HG03520 (cell line): ENCODE results near the gene IFT172.
A peak's percentile ranks its signal among the peaks of the same experiment; 100 is the strongest.
"Not testable (repeated sequence)": the region's sequence is repeated elsewhere in the genome, so short reads cannot be mapped to it uniquely, and the experiment has no call there.

Experiments
- ATAC-seq: cut with Tn5 transposase; IDR thresholded peaks from one replicate; pipeline ENCODE4 v1.9.1; 2021; ENCODE audit warnings: mild to moderate bottlenecking, moderate library complexity; ENCODE audit not compliant: unreplicated experiment

IFT172 gene

DNA sequence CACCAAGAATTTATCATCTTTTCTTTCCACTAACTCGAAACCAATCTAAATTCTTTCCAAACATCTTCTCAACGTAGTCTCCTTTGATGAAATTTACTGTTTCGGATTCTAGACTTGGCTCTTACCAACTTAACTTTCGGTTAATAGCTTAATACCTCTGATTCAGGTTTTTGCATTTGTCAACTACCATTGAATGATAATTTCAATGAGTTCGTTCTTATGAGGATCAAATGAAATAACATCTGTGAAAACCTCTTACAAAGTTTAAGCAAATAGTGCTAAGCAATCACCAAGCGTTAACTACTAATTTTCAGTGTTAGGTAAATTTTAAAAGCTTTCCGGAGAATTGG lies 61.7 kb downstream of the IFT172 start:
- no peak for ATAC-seq

DNA sequence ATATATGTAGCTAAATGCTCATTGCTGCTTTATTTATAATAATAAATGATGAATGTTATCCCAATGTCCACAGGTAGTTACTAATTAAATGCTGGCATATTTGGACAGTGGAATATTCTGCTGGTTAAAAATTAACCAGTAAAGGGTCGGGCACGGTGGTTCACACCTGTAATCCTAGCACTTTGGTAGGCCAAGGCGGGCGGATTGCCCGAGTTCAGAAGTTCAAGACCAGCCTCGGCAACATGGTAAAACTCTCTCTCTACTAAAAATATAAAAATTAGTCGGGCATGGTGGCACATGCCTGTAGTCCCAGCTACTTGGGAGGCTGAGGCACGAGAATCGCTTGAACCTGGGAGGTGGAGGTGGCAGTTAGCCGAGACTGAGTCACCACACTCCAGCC lies 64.5 kb downstream of the IFT172 start:
- not testable (repeated sequence) for ATAC-seq

DNA sequence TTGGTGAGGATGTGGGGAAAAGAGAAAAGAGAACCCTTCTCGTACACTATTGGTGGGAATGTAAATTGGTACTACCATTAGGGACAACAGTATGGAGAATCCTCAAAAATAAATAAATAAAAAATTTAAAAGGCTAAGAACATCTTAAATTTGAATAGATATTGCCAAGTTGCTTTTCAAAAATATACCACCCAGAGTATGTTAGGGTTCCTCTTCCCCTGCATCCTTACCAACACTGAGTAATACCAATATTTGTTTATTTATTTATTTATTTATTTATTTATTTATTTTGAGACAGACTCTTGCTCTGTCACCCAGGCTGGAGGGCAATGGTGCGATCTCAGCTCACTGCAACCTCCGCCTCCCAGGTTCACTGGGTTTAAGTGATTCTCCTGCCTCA lies 66.6 kb downstream of the IFT172 start:
- no peak for ATAC-seq

DNA sequence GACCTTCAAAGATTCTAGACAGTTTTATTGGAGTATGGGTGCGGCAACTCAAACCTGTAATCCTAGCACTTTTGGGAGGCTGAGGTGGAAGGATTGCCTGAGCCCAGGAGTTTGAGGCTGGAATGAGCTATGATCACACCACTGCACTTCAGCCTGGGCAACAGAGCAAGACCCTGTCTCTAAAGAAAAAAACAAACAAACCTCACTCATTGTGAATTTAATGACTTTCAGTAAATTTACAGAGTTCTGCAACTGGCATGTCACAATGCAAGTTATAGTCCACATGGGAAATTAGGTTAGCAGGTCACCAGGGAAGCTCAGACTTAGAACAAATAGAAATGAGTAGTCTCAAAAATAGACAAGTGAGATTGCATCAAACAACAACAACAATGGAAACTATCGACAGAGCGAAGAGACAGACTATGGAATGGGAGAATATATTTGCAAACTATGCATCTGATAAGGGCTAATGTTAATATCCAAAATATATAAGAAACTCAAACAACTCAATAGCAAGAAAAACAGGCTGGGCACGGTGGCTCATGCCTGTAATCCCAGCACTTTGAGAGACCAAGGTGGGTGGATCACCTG lies 67.8 kb downstream of the IFT172 start:
- ATAC-seq: no peak

DNA sequence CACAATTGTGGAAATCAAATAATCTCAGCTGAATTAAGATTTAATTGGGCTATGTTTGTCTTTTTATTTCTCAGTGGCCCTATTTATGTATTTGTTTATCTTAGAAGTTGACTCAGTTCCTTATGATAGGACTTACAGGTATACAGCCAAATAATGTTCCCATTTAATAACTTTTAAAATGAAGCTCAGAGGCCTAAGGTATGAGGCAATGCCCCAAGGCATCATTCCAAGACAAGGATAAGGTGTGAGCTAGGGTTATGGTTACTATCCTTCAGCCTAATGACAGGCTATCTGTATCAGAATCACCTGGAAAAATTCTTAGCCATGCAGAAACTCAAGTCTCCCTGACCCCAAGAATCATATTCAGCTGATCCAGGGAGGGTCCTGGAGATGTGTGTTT lies 68.5 kb downstream of the IFT172 start:
- no peak for ATAC-seq

DNA sequence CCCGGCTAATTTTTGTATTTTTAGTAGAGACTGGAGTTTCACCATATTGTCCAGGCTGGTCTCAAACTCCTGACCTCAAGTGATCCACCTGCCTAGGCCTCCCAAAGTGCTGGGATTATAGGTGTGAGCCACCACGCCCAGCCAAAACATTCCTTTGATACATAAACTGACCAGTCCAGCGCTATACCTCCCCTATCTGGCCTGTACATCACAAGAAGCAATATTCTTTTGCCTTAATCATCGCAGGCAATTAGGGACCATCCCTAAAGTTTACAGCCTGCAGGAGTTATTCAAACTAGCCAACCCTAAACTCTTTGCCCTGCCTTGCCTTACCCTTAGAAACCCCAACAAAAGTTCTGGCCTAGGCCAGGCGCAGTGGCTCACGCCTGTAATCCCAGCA lies 73.4 kb downstream of the IFT172 start:
- no peak for ATAC-seq

DNA sequence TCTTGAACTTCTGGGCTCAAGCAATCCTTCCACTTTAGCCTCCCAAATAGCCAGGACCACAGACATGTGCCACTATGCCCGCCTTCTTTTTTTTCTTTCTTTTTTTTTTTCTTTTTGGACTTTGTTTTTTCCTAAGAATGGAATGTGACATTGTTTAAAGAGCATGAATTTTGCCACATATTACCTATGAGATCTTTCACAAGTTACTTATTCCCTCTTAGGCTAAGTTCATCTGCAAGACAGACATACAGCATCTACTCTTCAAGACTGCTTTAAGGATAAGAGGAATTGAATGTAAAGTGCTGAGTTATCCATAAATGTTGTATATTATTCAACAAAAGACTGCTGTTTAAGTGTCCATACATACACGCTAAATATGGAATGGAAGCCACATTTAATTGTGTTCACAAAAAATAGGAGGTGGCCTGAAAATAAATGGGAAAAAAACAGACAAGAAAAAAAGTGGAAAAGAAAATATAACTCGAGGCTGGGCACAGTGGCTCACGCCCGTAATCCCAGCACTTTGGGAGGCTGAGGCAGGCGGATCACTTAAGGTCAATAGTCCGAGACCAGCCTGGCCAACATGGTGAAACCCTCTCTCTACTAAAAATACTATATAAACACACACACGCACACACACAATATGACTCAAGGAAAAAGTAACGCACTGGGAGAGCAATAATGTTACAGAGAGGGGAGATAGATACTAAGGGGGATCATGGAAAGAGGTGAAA lies 77.0 kb downstream of the IFT172 start:
- ATAC-seq: no peak

DNA sequence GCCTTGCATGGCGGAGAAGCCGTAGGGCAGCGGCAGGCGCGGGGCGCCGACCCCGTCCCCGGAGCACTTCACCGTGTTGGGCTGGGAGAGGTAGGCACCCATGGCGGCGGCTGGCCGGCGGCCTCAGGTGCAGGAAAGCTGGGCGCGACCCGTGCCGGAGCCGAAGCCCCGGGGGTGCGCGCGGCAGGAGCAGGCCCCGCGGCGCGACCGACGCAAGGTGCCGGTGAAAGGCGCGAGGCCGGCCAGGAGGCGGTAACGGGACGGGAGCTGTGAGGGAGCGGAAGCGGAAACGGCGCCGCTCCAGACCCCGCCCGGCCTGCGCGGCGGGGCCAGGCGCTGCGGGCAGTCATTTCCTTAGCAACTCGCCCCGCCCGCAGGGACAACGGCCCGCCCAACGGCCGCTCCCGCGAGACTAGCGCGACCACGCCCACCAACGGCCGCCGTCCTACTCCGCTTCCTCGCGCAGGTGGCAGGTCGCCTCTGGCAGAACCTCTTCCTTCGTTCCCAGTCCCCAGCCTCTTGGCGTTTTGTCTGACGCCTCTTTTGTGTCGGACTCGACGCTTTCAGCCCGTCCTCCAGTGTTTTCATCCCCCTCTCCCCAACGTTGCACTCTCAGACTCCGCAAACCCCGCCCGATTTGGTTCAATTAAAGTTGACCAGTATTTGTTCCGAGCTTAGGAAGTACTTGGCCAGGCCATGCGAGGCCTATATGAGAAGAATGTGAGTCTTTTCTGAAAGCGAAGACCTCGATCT lies 80.0 kb downstream of the IFT172 start, which contains the start of gene PPM1G:
TSS of gene PPM1G (minus strand) at position 271 of the 753 bp plus-strand sequence. CDS start at position 102, 169 bp downstream.
- ATAC-seq: peak; percentile 92

DNA sequence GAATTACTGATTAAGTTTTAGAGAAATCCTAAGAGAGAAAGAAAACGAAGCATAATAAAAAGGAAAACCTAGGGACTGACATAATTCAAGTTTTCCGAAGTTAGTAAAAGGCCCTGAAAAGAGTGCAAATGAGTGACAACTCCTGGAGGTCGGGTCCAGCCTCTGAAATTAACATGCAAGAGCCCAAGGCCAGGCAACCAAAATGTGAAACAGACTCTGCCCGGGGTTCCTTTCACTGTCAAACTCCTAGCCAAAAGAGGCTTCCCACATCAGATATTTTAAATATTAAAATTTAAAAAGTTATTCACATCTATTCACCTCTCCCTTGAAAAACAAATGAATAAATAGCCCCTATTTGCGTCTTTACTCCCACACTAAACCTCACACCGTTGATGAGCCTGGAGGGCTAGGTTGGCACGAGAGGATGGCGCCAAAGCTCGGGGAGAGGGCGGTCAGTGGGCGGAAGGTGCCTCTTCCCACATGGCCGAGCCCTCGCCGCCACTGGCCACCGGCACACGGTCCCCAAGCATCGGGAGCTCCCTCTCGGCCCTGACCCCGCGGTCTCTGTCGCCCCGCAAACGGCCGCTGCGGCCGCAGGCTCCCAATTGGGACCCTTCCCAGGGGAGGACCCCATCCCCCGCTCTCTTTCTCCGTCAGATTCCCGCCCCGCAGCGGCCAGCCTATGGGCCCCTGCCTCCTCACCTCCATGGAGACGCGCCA lies 80.8 kb downstream of the IFT172 start:
- no peak for ATAC-seq

DNA sequence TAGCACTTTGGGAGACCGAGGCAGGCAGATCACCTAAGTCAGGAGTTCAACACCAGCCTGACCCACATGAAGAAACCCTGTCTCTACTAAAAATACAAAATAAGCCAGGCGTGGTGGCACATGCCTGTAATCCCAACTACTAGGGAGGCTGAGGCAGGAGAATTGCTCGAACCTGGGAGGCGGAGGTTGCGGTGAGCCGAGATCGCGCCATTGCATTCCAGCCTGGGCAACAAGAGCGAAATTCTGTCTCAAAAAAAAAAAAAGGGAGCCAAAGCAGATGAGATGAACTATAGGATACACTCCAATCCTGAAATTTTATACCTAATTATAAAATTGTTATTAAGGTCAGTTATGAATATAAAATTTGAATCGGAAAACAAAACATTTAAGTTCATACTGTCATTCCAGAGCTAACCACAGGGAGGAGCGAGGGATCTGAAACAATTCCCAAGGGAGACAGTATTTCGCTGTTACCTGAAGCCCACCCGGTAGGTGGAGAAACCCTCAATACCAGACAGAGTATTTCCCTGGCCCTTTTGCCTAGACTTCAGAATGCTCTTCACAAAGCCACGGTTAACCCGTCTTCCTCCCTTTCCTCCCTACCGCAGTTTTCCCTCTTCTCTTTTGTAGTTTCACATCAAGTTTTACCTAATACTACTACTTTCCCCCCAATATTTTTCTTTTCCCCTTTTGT lies 81.6 kb downstream of the IFT172 start:
- ATAC-seq: no peak

DNA sequence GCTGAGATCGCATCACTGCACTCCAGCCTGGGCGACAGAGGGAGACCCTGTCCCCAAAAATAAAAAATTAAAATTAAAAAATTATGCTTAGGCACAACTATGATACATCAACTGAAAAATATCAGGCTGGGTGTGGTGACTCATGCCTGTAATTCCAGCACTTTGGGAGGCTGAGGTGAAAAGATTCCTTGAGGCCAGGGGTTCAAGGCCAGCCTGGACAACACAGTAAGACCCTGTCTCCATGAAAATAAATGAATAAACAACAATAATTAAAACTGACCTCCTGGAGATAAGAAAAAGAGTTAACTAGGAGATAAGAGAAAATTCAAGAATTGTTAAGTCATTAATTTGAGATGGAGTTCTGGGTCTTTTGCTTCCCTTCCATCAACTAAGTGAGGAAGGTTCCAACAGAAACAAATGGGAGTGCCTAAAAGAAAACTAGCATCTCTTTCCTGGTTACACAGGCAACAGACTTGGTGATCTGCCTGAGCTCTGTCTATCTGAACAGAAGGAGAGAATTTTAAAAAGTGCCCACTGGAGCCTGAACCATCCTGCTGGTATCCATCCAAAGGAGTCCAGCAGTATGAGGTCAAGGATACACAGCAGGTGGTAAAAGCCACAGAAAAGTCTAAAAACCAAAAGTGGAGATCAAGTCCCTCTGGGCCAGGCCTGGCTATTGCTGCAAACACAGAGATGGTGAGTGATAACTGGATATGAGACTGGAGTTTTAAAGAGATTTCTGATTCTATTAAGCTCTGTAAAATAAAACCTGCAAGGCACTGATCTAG lies 89.0 kb downstream of the IFT172 start:
- no peak for ATAC-seq

DNA sequence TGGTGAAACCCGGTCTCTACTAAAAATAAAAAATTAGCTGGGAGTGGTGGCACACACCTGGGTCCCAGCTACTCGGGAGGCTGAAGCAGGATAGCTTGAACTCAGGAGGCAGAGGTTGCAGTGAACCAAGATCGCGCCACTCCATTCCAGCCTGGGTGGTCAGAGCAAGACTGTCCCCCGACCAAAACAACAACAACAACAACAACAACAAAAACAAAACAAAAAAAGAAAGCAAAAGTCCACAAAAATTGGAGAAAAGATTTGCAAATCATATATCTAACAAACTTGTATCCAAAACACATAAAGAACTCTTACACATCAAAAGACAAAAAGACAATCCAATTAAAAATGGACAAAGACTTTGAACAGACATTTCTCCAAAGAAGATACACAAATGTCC lies 90.6 kb downstream of the IFT172 start:
- no peak for ATAC-seq
